ENCODE measurements around the gene EEF2K. TPM values are rescaled to one million over a fixed set of nuclear protein-coding genes. Genes with fewer than 3 reads are reported as not detected.
"Not testable (repeated sequence)": the region's sequence is repeated elsewhere in the genome, so short reads cannot be mapped to it uniquely, and the experiment has no call there.

The EEF2K gene
- total RNA-seq, 1 experiment from 2014 or later, result 31.8 TPM

GRCh38 chr16:22163806-22164205 lies 42.3 kb upstream of the EEF2K start:
- TF ChIP-seq CTCF (IDR thresholded peaks at IDR 0.05; ENCODE audit: unreplicated experiment), result no peak
- Mint-ChIP-seq H3K9me3 (ENCODE audit: low read depth, unreplicated experiment) (peaks cover 5% of the 10 kb centered on the region), H3K4me3 (ENCODE audit: low read depth, unreplicated experiment) (no peak overlapping the region), H3K27me3 (ENCODE audit: unreplicated experiment) (peaks cover 35% of the 10 kb centered on the region), H3K4me1 (ENCODE audit: low read depth, unreplicated experiment) (no peaks in the 10 kb centered on the region), H3K36me3 (ENCODE audit: insufficient read depth, unreplicated experiment) (no peaks in the 10 kb centered on the region), H3K27ac (ENCODE audit: unreplicated experiment) (no peak overlapping the region)
- no TSS peak for BruUV-seq (replicated peaks)
- CTCF ChIA-PET, result interaction anchor here (0.6 kb wide), 1 partner anchor 23 kb away, joined by 3 read pairs; no protein-coding TSS in a partner anchor
- DNase-seq, result no peak
- intact Hi-C loops (cut with micrococcal nuclease; ENCODE audit: unreplicated experiment), result no loop called here

- no peaks in the 10 kb centered on the region for H3K4me1 Mint-ChIP-seq (ENCODE audit: low read depth, unreplicated experiment)
- no peak overlapping the region for H3K4me3 Mint-ChIP-seq (ENCODE audit: low read depth, unreplicated experiment)
- H3K27ac Mint-ChIP-seq (ENCODE audit: unreplicated experiment), result no peak overlapping the region
Observed at GRCh38 chr16:22164482-22164881, 41.6 kb upstream of the EEF2K start.

GRCh38 chr16:22165508-22166285 lies 40.4 kb upstream of the EEF2K start:
- no peak overlapping the region for H3K27ac Mint-ChIP-seq (ENCODE audit: unreplicated experiment)
- no peaks in the 10 kb centered on the region for H3K36me3 Mint-ChIP-seq (ENCODE audit: insufficient read depth, unreplicated experiment)
- H3K4me3 Mint-ChIP-seq (ENCODE audit: low read depth, unreplicated experiment), result no peak overlapping the region
- peaks cover 5% of the 10 kb centered on the region for H3K9me3 Mint-ChIP-seq (ENCODE audit: low read depth, unreplicated experiment)
- no peak for DNase-seq
- intact Hi-C loops (cut with micrococcal nuclease; ENCODE audit: unreplicated experiment), result no loop called here
- H3K4me1 Mint-ChIP-seq (ENCODE audit: low read depth, unreplicated experiment), result no peaks in the 10 kb centered on the region
- no peak for TF ChIP-seq CTCF (IDR thresholded peaks at IDR 0.05; ENCODE audit: unreplicated experiment)
- CTCF ChIA-PET, result interaction anchor here (0.6 kb wide), 1 partner anchor 122 kb away, joined by 4 read pairs; no protein-coding TSS in a partner anchor
- BruUV-seq (replicated peaks), result no TSS peak
- peaks cover 16% of the 10 kb centered on the region for H3K27me3 Mint-ChIP-seq (ENCODE audit: unreplicated experiment)

More at GRCh38 chr16:22164482-22164881, 41.6 kb upstream of the EEF2K start:
- BruUV-seq (replicated peaks), result no TSS peak
- Mint-ChIP-seq H3K9me3 (ENCODE audit: low read depth, unreplicated experiment) (peaks cover 5% of the 10 kb centered on the region), H3K36me3 (ENCODE audit: insufficient read depth, unreplicated experiment) (no peaks in the 10 kb centered on the region), H3K27me3 (ENCODE audit: unreplicated experiment) (peaks cover 29% of the 10 kb centered on the region)
- CTCF ChIA-PET, result no interaction called here
- intact Hi-C loops (cut with micrococcal nuclease; ENCODE audit: unreplicated experiment), result no loop called here
- DNase-seq, result no peak
- TF ChIP-seq CTCF (IDR thresholded peaks at IDR 0.05; ENCODE audit: unreplicated experiment), result no peak

GRCh38 chr16:22171953-22172352 lies 34.1 kb upstream of the EEF2K start:
- Mint-ChIP-seq H3K4me1 (ENCODE audit: low read depth, unreplicated experiment) (no peaks in the 10 kb centered on the region), H3K36me3 (ENCODE audit: insufficient read depth, unreplicated experiment) (no peaks in the 10 kb centered on the region), H3K4me3 (ENCODE audit: low read depth, unreplicated experiment) (no peak overlapping the region), H3K27me3 (ENCODE audit: unreplicated experiment) (no peaks in the 10 kb centered on the region), H3K9me3 (ENCODE audit: low read depth, unreplicated experiment) (no peaks in the 10 kb centered on the region), H3K27ac (ENCODE audit: unreplicated experiment) (no peak overlapping the region)
- no peak for DNase-seq
- no peak for TF ChIP-seq CTCF (IDR thresholded peaks at IDR 0.05; ENCODE audit: unreplicated experiment)
- no TSS peak for BruUV-seq (replicated peaks)
- CTCF ChIA-PET, result no interaction called here
- intact Hi-C loops (cut with micrococcal nuclease; ENCODE audit: unreplicated experiment), result no loop called here

- H3K4me3 Mint-ChIP-seq (ENCODE audit: low read depth, unreplicated experiment); H3K27me3 Mint-ChIP-seq (ENCODE audit: unreplicated experiment); intact Hi-C loops (cut with micrococcal nuclease; ENCODE audit: unreplicated experiment); BruUV-seq (replicated peaks); H3K27ac Mint-ChIP-seq (ENCODE audit: unreplicated experiment); H3K9me3 Mint-ChIP-seq (ENCODE audit: low read depth, unreplicated experiment); CTCF ChIA-PET; H3K36me3 Mint-ChIP-seq (ENCODE audit: insufficient read depth, unreplicated experiment); DNase-seq; H3K4me1 Mint-ChIP-seq (ENCODE audit: low read depth, unreplicated experiment): not testable (repeated sequence)
Observed at GRCh38 chr16:22172642-22173041, 33.4 kb upstream of the EEF2K start.
